Melanocyte of skin (primary cell): Measurements from ENCODE around the gene OPA1. TPM values are rescaled to one million over a fixed set of nuclear protein-coding genes. Genes with fewer than 3 reads are reported as not detected.

Experiments
- small RNA-seq, 2 donors: library from RNA; depleted of rRNA; stranded (forward); fragments of <200 nt; gene quantifications; one replicate each; pipeline ENCODE3, GENCODE V24; 2012
- total RNA-seq, 2 donors: library from RNA; depleted of rRNA; stranded (reverse); fragments of >200 nt; gene quantifications; 2 replicates each; pipeline ENCODE4 v1.2.3, GENCODE V29; 2012

OPA1 gene
- 10 to 100 TPM; 62.6 to 80.3 TPM for total RNA-seq

DNA sequence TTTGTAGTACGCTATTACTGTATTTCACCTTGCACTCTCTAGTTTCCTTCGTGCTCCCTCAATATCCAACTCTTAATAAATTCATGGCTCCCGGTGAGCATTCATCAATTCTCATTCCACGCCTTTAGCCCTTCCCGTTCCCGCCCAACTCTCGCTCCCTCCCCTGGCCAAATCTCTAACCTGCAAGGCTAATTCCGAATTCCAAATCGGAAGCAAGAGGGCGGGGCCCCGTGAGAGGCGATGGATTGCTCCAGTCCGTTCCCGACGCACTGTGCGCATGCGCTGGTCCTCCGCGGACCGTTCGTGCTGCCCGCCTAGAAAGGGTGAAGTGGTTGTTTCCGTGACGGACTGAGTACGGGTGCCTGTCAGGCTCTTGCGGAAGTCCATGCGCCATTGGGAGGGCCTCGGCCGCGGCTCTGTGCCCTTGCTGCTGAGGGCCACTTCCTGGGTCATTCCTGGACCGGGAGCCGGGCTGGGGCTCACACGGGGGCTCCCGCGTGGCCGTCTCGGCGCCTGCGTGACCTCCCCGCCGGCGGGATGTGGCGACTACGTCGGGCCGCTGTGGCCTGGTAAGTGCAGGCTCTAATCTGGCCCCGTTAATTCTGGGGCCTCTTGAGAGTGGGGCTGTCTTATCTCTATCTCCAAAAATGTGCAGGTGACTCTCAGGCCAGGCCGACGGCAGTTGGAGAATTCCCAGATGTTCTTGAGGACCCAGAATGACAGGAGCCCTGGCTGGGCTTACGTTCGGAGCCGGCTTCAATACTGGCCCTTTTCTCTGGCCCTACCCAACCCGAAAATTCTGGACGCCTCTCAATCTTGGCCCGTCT, at the start of gene OPA1:
Gene OPA1 (plus strand): TSS at position 368 of the 827 bp plus-strand sequence. CDS start 170 bp downstream, at position 538.

DNA sequence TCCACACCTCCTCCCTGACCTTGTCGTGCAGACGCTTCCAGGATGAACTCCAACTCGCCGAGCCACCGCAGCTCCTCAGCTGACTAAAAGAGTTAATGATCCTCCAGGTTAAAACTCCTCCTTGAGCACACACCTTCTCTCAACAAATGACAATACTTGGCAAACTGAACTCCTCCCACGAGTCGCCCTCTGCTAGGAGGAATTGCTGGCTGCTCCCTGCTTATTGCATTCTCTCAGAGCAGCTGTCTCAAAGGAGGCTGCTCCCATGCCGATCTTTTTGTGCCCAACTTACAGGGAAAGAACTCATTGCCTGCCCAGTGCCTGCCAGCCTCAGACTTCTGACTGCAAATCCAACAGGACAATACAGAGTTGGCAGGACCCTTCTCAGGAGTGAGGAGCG, 38.2 kb upstream of the OPA1 start, which contains the start of gene ATP13A4:
Gene ATP13A4 (minus strand): TSS at position 85 of the 400 bp plus-strand sequence. CDS start 96 bp downstream, outside the sequence.

Small RNA genes lying within 50 kb of the gene (small RNA-seq; reads per million reads assigned to genes)
- gene RF00019 (0 reads per million in 2 donors), gene RN7SL447P (0 reads per million in 2 donors)

Other genes starting within 250 kb of the OPA1 start
- not detected for gene ATP13A5, start 214.5 kb upstream of the OPA1 start, total RNA-seq
- under 1 TPM in 1 of 2 donors, not detected in 1; 0.34 TPM for gene ATP13A4, start 38.3 kb upstream of the OPA1 start, total RNA-seq